Measurements from ENCODE around the gene JAM3.

Gene JAM3

DNA sequence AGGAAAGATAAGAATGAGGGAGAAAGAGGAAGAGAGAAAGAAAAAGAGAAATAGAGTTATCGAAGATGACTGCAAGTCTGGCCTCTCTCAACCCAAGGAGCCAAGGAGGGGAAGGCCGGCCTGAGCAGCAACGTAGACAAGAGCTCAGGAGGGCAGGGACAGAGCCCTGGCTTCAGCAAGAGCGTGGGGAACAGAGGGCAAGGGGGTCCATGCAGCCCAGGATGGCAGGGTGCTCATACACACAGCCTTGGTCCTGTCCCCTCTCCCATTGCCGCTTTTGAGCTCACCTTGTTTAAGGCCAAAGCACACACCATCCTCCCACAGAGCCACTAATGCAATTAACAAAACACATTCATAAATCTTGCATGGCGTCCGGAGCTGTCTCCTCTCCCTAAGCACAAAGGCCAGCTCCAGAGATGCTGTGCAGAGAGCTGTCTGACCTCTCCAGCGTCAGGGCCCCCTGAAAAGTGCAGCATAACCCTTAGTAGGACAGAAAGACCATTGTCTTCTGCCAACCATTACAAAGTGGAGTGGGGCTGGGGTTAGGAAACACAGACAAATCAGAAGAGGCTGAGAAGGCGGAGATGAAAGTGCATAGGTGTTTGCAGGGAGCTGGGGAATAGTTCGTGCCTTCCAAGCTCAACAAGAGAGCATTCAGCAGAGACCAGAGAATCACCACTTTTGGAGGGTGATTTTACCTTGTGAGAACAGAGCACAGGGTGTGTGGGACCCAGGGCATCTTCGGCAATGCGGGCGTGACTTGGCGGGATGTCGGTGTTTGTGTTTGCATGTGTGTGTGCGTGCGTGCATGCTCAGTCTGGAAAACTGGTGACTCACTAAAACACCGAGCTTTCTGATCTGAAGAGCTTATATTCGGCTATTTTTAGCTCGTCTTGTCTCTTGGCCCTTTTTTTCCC, 28.2 kb upstream of the JAM3 start:
- DNase-seq, result no peak

DNA sequence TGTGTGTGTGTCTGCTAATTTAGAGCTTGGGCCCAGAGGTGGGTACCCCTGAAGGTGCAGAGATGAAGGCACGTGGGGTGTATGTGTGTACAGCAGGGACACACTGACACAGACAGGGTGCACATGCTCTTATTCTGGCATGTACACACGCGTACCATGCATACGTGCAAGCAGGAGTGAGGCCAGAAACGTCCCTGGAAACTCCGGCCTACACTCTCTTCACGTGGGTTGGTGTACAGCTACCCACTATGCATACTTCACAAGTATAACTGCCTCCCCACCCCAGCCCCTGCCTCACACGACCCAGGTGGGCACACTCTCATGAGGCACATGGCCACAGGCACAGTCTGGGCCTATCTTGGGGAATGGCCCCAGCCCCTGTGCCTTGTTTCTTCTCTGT, 27.5 kb upstream of the JAM3 start:
- DNase-seq, result no peak

DNA sequence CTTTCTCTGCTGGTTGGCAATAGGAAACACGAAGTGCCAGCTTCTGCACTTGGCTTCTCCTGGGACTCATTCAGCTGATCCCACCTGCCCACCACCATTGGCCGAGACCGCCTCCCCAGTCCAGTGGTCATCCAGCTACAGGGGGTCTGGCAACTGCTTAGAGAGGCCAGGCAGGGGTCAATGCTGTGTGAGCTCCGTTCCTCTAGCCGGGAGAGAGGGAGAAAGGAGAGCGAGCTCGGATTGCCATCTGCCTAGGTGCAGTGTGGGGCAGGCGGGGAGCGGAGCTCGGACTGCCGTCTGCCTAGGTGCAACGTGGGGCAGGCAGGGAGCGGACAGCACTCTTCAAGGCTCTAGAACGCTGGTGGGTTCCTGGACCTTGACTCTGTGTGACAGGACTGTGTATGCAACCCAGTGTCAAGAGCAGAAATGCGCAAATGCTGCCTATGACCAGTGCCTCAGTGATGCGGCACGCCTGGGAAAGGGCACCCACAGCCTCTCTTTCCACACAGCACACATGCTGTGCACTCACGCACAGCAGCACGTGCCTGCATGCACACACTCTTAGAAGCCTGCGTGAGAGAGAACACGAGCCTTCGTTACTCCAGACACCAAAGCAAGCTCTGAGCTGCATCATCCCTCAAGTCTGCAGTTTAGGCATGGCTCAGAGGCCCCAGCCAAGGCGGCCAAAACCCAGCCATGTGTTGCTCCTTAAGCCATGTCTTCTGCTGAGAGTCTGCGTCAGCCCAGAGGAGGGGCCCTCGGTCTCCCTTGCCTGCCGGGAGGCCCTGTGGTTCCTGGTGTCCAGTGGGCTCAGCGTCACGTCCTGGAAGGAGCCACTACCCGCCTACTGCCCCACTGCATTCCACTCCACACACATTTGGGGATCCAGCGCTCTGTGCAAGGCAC, 26.8 kb upstream of the JAM3 start:
- DNase-seq, result no peak

DNA sequence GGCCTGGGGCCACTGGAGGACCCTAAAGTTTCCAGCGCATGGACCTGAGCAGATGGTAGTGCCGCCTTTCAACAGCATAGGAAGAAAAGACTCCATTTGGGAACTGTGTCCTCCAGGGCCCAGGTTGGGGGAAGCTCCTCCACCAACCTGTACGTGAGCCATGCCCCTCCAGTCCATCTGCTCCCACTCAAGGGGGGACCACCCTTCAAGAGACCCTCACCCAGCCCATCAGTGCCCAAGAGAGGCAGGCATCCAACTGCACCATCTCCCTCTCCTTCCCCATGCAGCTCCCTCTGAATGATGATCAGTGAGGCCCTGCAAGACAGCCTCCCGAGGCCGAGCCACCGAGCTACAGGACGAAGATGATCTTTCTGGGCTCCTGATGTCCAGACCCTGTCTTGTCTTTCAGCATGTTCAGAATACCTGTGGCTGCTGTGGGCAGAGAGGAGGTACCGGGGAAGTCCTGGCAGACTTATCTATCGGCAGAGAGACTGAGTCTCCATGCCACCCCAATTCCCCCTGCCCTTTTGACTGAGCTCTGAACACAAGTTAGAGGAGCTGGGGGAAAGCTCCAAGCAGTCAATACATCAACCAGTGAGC, 25.0 kb upstream of the JAM3 start:
- DNase-seq, result no peak

DNA sequence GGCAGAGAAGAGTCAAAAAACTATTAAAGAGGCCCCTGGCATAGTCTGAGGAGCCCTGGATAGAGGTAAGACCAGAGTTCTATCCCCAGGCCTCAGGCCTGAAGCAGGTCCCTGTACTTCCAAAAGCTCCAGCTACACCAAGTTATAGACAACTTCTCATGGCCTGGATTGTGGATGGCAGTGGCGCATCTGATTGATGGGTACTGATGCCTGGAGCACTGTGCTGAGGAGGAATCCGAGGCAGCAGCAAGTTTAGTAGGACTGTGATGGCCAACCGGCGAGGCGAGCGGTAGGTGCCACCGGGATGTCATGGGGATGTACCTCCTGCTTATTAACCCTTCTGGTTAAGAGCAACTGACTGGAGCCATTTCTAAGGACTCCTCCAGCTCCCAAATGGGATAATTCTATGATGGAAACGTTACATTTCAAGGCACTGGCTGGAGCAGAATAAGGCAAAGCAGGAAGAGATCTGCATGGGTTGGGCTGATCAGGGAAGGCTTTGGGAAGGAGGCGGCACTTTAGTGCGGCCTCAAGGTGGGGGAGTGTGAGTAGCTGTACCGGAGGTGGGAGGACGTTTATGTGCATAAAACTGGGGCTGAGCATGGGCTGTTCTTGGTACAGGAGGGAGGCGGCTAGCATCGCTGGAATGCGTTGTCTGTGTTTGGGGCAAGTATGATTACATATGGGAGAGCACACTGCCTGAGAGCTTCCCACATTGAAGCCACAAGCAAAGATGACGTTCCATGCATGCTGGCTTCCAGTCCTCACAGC, 24.2 kb upstream of the JAM3 start:
- DNase-seq, result no peak

DNA sequence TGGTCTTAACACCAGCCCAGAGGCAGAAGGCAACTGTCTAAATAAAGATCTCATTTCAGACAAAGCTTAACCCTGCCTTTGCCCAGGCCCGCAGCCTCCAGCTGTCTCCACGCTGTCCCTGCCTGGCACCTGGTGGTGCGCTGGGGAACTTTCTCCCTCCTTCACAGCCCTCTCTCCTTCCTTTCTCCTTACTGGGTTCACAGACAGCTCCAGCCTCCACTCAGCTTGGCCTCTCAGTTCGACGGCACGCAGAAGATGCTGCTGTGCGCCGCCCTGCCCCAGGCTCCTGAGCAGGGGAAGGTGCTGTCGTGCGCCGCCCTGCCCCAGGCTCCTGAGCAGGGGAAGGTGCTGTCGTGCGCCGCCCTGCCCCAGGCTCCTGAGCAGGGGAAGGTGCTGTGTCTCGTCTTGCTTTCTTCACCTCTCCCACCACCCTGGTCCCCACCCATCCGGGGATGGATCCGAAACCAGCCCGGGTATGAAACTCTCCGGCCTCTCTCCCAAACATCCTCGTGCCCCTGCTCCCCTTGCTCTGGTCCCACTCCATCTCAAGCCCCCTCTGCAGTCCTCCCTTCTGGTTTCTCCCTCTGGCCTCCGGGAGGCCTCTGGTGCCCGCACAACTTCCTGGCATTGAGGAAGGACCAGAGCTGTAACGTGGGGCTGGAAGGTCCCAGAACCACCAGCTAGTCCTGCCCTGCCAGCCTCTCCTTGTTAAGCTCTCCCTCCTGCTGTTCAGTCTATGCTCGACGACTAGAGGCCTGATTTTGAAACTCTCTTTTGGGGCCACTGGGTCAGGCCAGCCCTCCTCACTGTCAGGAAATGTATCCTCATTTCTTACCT, 22.9 kb upstream of the JAM3 start:
- peak; percentile 66 for DNase-seq

DNA sequence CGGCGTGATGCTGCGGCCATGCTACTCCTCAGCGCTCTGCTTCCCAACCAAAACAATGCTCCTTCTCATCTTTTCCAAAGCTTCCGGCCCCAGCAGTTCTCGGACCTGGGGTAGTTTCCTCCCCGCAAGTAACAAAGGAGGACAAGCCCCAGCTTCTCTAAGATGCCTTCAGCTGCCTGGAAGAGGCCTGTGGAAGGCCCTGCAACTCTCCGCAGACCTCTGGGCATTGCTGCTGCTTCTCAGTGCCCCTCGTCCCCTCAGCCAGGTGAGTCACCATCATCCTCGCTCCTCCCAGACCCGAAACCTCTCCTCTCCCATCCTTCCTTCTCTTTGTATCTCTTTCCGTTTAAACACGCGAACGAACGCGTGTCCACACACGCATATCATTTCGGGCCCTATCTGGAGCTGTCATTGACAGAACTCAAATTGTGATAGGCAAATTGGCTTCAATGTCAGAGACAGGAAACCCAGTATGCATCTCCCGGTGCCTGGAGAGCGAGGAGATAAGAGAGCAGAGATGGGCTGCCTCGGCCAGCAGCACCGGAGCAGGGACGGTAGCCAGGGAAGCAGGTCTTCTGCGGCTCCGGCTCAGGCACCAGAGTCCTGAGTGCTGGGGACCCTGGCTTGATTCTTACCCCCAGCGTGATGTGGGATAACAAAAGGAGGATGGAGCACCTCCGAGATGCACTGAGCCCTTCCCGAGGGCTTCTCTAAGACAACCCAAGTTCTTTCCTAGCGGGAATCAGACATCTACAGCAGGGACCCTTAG, 22.0 kb upstream of the JAM3 start:
- no peak for DNase-seq

DNA sequence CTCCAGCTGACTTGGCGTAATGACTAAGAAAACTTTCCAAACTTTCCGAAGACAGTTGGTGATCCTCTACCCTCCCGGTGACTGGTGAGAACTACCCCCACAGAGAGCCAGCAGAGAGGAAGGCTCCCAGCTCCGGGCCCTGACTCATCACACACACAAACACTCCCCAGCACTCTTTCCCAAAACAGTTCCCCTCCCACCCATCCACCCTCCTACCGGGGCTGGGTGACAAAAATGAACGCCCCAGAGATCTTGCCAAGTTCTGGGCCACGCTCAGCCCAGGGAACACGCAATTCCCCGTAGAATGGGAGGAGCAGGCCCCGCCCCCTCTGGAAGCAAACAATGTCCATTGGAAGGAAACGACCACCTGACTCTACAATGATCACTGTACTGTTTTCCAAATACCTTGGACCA, 21.3 kb upstream of the JAM3 start:
- DNase-seq, result no peak

DNA sequence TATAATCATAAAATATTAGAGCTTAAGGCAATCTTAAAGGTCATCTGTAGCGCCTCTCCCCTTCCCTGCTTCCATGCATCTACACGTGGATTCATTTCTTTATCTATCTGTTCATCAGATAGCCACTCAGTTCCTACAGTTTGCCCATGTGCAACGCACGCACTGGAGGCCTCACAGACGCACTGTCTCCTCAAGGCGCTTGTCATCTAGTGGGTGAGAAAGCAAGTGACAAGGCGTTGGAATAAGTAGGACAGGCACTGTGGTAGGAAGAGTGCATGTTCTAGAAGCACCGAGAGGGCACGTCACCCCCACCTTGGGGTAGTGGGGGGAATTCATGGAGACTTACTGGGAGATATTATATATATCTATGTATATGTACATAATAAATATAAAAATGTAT, 20.8 kb upstream of the JAM3 start:
- no peak for DNase-seq

DNA sequence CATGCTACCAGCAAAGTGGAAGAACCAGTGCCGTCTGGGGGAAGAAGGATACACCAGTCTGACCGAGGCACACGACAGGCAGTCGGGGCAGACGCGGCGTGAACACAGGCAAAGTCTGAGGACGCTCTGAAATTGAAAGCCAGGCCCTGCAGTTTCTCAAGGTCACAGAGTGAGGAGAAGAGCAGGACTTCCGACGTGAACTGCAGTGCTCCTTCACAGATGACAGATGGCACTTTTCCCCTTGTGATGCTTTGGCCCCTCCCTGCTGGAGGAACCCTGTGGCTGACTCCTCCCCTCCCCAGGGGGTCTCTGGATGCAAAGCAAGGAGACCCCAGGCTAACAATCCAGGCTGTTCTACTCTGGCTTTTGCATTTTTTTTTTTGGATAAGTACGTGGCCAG, 19.6 kb upstream of the JAM3 start:
- no peak for DNase-seq

DNA sequence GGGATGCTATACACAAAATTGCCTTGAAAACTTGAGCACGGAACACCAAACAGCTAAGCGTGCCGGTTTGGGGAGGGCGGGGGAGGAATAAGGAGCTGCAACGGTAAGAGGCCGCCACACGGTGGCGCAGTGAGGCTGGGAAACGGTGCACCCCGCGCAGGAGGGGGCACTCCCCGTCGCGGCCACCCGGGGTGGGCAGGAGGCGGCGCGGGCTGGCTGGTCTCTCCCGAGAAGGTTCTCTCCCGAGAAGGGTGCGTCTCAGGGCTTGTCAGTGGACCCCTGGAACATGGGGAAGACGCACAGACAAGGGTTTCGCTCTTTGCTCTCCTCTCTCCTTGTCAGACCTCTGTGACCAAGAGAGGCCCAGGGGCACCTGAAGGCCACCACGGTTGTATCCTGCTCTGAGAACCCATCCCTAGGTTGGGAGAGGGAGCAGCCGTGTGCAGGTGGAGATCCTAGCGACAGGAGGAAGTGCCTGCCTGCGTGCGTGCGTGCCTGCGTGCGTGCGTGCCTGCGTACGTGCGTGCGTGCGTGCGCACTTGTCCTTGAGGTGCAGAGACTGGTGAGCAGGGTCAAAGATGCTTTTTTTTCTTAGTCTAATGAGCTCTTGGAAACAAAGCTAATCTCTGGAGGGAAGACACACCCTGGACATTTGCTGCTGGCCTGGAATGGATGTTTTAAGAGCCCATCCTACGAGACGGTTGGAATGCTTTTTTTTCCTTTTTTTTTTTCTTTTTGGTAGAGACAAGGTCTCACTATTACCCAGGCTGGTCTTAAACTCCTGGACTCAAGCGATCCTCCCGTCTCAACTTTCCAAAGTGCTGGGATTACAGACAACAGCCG, 18.1 kb upstream of the JAM3 start:
- peak; percentile 90 for DNase-seq

DNA sequence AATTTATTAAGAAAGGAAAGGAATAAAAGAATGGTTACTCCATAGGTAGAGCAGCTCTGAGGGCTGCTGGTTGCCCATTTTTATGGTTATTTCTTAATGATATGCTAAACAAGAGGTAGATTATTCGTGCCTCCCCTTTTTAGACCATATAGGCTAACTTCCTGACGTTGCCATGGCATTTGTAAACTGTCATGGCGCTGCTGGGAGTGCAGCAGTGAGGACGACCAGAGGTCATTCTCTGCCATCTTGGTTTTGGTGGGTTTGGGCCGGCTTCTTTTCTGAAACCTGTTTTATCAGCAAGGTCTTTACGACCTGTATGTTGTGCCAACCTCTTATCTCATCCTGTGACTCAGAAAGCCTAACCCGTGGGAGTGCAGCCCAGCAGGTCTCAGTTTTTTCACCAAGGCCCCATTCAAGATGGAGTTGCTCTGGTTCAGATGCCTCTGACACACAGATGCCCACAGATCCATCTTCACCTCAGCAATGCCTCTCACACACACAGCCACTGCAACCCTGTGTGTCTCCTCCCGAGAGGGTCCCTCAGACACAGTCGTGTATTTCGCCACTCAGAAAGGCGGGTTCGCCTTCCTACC, 16.4 kb upstream of the JAM3 start:
- no peak for DNase-seq

DNA sequence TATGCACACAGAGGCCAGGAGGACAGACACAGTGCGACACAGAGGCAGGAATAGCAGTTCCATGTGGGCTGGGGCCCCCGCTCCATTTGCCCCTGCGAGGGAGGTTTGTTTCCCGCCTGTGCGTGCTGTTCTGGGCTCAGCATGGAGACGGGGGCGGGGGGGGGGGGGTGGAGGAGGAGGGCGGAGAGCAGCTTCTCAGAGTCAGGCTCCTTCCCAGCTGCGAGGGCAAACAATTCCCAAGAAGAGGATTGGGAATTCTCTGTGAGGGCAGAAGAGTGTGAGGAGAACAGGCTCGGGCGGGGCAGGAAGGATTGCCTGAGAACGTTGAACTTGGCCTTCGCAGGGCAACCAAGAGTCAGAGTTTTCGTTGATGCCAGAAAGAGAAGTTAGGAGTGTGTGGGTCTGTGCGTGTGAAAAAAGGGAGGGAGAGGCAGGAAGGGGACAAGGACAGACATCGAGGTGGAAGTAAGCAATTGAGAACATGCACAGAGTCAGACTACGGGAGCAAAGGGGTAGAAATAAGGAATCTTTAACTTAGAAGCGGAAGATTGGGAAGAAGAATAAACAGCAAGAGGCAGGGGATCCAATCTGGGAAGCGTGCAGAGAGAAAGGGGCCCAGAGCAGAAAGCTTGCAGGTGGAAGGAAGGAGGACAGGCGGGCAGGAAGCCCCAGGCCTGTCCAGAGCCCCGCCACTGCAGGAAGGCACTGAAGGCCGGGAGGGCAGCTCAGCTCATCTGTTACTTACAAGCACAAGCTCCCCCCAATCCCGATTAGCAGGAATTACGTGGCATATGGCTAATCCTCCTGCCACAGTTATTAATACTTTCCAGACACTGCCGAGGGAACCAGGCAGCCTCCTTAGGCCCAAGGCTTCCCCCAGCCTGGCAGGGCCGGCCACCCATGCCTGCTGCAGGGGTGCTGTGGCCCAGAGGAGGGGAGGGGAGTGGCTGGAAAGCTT, 15.6 kb upstream of the JAM3 start:
- no peak for DNase-seq

DNA sequence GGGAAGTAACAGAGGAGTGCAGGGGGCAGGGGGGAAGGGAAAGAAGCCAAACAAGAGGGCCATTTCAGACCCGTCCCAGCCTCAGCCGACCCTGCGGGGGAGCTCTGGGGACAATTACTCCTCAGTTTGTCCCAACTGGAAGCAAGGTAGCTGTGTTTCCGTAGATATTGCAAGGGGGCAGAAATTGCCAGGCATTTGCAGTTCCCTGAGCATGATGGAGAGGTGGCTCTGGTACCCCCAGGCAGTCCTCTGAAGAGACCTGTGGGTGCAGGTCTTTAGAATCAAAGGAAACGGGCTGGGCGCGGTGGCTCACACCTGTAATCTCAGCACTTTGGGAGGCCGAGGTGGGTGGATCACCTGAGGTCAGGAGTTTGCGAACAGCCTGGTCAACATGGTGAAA, 13.8 kb upstream of the JAM3 start:
- no peak for DNase-seq

DNA sequence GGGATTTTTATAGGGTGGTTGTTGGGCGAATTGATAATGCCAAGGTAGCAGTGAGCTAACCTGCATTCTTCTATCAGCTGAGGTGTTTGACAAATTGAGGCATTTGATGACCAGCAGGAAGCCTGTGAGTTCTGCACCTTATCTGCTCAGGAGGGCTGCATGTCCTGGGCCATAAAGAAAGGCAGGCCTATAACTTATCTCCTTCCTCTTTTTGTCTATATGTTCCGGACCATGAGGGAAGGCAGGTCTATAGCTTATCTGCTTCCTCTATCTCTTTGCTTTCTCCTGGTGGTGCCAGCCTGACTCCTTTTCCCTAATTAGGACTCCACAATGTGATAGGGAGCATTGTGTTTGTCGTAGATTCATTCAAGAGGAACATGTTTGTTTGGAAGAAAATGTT, 8.6 kb upstream of the JAM3 start:
- no peak for DNase-seq

DNA sequence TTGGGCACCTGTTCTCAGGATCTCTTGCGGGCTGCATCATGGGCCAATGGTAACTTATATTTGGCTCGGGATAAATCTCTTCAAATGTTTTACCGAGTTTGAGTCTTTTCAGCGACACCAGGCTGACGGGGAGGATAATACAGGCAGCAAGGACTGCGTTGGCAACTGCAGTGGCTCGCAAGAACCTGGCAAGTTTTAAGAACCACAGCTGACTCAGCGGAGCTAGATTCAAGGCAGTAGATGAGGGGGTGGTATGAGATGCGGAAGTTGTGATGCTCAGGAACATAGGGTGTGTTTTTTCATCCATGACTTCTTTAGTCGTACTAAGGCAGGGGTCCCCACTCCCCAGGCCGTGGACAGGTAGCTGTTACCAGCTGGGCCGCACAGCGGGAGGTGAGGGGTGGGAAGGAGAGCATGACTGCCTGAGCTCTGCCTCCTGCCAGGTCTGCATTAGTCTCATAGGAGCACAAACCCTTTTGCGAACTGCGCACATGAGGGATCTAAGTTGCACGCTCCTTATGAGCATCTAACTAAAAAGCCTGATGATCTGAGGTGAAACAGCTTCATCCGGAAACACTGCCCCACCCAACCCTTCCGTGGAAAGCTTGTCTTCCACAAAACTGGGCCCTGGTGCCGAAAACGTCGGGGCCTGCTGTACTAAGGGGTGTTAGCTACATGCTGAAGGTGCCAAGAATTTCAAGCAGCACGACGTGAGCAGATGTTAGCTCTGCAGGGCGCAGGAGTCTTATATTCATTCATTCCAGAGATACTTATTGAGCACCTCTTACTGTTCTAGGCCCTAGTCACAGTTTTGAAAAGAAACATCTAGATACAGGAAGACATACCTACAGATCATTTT, 6.4 kb upstream of the JAM3 start:
- DNase-seq, result no peak

DNA sequence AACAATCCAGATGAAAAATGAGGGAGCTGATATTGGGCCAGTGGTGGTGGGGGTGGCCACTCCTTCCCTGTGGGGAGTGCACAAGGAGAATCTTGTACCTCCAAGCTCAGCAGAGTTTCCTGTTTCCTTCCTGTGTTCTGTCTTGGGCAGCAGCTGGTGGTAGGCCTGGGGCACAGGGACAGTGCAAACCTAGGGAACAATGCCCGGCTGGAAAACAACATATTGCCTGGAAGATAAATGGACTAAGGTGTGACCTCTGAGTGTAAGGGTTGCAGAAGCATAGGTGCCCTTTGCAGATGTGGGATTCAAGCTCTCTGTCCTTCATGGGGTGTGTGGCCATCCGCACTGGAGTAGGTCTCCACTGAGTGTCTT, 5.8 kb upstream of the JAM3 start:
- no peak for DNase-seq
